Neural progenitor cell (in vitro differentiated cells): ENCODE data around the gene SHC3.

Source experiments
- CTCF ChIP-seq: fragments of 200-600 bp; sonication (generic); IDR thresholded peaks from 2 replicates; pipeline ENCODE4 v1.5.1; 2017; ENCODE audit warnings: antibody characterized with exemption, mild to moderate bottlenecking
- EZH2 ChIP-seq: fragments of 200-600 bp; sonication (generic); IDR thresholded peaks from 2 replicates; pipeline ENCODE4 v1.6.1; 2017; ENCODE audit warnings: antibody characterized with exemption, mild to moderate bottlenecking, moderate library complexity
- EZH2phosphoT487 ChIP-seq: fragments of 200-600 bp; sonication (generic); IDR thresholded peaks from 2 replicates; pipeline ENCODE4 v1.6.1; 2017; ENCODE audit warnings: antibody characterized with exemption

- TF ChIP-seq CTCF (no peak), EZH2 (no peak), EZH2phosphoT487 (no peak)
Observed at GRCh38 chr9:89008055-89008743, 170.4 kb downstream of the SHC3 start.
